Left kidney (tissue), 2 donors: ENCODE data around the gene MYOM1. TPM values are rescaled to one million over a fixed set of nuclear protein-coding genes. Genes with fewer than 3 reads are reported as not detected.
A peak's percentile ranks its signal among the peaks of the same experiment; 100 is the strongest.

Source experiments
- DNase-seq: peaks from one replicate; pipeline ENCODE4 v3.0.0-alpha.2; 2013
- polyA plus RNA-seq: library from polyadenylated mRNA; unstranded; fragments of 120-200 nt; gene quantifications from one replicate; pipeline ENCODE4 v1.2.1, GENCODE V29; 2013; ENCODE audit not compliant: insufficient read length

MYOM1 gene
- polyA plus RNA-seq, 1 donor = 8.3 TPM

- DNase-seq = no peak
These were observed 30.7 kb upstream of the MYOM1 start for GRCh38 chr18:3250237-3251107.

- peak; percentile 50 for DNase-seq
These were observed 29.0 kb upstream of the MYOM1 start for GRCh38 chr18:3248658-3249359.

GRCh38 chr18:3248062-3248657 lies 28.4 kb upstream of the MYOM1 start:
- DNase-seq = peak; percentile 48

- DNase-seq = peak; percentile 97
These were observed 27.7 kb upstream of the MYOM1 start, which contains the start of gene MYL12A for GRCh38 chr18:3247240-3248061. MYL12A (plus strand) TSS chr18:3247801; CDS start chr18:3253248, 5,447 bp downstream.

GRCh38 chr18:3246635-3247239 lies 27.0 kb upstream of the MYOM1 start:
- DNase-seq = no peak

GRCh38 chr18:3245853-3246634 lies 26.3 kb upstream of the MYOM1 start:
- DNase-seq = peak; percentile 86

GRCh38 chr18:3245185-3245564 lies 25.4 kb upstream of the MYOM1 start:
- no peak for DNase-seq

GRCh38 chr18:3238742-3239141 lies 19.0 kb upstream of the MYOM1 start:
- no peak for DNase-seq

GRCh38 chr18:3236470-3236869 lies 16.7 kb upstream of the MYOM1 start:
- no peak for DNase-seq

GRCh38 chr18:3235846-3236245 lies 16.1 kb upstream of the MYOM1 start:
- no peak for DNase-seq

GRCh38 chr18:3234457-3234856 lies 14.7 kb upstream of the MYOM1 start:
- no peak for DNase-seq

GRCh38 chr18:3233433-3234168 lies 13.8 kb upstream of the MYOM1 start:
- no peak for DNase-seq

- no peak for DNase-seq
These were observed 13.2 kb upstream of the MYOM1 start for GRCh38 chr18:3233004-3233403.

GRCh38 chr18:3230401-3231334 lies 10.9 kb upstream of the MYOM1 start:
- DNase-seq = no peak

- no peak for DNase-seq
These were observed 6.3 kb upstream of the MYOM1 start for GRCh38 chr18:3226048-3226447.

GRCh38 chr18:3225588-3225987 lies 5.8 kb upstream of the MYOM1 start:
- no peak for DNase-seq

GRCh38 chr18:3224223-3224622 lies 4.5 kb upstream of the MYOM1 start:
- DNase-seq = no peak

- no peak for DNase-seq
These were observed 3.6 kb upstream of the MYOM1 start for GRCh38 chr18:3223356-3223755.

GRCh38 chr18:3221496-3221895 lies 1.7 kb upstream of the MYOM1 start:
- no peak for DNase-seq
